ENCODE measurements around the gene ANKFY1.

The ANKFY1 gene

DNA sequence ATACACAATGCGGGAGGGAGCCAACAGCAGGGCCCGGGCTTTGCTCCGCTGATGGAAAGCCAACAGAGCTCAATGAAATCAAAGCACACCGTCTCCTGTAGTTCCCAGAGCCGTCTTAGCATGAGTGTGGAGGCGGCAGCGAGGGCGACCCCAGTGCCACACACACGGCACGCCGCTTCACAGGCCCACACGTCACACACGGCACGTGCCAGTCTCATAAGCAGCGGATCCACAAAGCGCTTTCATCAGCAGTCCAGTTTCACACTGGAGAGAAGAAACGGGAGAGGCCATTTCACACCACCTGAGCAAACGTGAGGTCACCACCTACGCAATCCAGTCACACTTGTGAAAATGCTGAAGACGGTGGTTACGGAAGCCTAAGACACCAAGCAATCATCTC is 86.0 kb downstream of the ANKFY1 start:
- no peak for DNase-seq (ENCODE audit: low read depth in 2 of 2)

DNA sequence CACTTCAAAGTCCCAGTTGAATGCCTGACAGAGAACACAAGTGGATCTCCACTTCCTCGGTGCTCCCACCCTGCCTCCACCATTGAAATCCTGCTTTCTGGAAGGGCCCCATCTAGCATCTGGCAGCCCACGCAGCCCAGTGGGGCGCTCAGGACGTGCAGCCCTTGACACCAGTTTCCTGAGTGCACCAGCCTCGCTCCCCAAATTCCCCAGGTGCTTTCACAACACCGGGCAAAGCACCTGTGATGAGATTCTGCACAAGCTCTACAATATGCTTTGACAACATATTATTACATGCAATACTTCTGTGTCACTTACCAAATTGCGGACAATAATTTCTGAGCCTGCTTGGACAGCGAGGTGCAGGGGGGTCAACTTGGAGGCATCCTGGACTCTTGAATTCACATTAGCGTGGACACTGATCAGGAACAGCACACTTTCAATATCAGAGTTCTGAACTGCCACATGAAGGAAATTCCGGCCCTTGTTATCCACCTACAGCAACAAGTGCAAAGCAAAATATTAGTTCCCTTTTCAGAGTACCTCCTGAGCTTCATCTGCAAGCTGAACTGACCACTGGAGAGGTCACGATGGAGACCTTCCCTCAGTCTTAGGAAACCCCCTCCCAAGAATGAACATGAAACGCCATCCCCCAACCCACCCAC is 86.8 kb downstream of the ANKFY1 start:
- peak in 1 of 2 donors; percentile 9 for DNase-seq (ENCODE audit: low read depth in 2 of 2)

DNA sequence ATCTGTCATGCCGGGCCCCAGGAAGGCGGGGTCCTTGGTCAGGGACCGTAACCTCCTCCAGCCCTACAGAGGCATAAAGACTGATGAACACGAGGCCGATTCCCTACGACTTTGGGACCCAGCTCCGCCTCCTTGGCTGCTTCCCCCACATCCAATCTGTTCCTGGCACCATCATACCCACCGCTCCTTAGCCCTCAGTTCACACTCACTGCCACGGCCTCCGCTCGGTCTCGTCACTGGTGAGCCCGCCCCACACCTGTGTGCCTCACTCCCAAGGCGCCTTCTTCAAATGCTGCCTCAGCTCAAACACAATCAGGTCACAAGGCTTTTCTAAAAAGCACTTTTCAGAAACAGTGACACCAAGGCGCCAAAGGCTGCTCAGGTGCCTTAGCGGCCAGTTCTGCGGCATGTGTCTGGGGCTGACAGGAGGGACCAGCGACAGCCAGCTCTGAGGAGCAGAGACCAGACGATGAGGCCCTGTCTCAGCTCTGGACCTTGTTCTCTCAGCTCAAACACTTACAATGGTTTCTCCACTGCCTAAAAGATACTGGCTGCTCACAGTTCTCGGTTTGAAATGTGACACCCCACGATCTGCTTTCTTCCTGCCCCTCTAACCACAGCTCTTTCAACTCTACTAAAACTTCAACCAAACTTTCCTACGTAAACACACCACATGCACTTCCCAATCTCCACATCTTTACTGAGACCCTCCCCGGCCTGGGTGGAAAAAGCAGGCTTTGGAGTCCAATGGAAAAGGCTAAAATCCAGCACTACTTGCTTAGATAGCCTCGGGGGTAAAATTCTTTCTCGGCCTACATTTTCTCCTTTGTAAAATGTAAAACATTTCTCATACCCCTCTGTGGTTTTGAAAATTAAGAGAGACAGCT is 87.6 kb downstream of the ANKFY1 start:
- DNase-seq (ENCODE audit: low read depth in 2 of 2) = peak; percentile 14 to 20

DNA sequence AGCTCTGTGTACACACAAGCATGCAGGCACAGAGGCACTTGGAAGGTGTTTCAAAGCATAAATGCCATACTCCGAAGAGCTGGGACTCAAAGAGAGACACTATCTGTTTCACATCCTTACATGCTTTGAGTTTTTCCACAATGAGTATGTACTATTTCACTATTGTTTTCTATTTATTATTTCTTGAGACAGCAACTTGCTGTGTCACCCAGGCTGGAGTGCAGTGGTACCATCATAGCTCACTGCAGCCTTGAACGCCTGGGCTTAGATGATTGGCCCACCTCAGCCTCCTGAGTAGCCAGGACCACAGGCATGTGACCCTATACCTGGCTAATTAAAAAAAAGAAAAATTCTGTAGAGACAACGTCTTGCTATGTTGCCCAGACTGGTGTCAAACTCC is 89.2 kb downstream of the ANKFY1 start:
- DNase-seq (ENCODE audit: low read depth in 2 of 2) = no peak

DNA sequence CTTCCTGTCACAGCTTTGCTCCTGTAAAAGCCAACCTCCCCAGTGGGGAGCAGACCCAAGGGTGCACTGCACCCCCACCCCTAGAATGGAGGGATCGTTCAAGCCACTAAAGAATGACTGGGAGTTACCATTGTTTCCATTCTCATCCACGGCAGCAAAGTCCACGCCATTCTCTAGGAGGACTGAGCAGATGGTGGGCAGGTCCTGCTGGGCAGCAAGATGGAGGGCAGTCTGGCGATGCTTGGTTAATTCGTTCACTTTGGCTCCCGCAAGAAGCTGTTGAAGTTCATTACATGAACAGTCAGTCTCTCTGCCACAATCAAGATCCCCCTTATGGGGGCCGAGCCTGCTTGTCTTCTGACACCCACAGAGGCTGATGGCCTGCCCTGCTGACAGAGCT is 90.0 kb downstream of the ANKFY1 start:
- DNase-seq (ENCODE audit: low read depth in 2 of 2) = no peak

DNA sequence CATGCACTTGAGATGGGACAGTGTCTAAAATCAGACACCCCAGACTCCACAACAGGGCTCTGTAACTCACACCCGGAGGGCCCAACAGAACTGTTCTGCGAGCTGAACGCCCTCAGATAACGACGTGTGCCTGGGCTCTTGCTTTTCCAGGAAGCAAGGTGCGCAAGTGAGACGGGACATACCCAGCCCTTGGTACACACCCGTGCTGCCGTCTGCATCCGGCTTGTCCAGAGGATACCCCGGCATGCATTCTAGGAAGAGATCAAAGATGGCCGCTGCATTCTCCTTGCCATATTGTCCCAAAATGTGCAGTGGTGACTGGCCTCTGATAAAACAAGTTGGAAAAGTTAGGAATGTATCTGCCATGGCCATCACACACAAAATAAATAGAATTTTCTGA is 91.4 kb downstream of the ANKFY1 start:
- no peak for DNase-seq (ENCODE audit: low read depth in 2 of 2)

DNA sequence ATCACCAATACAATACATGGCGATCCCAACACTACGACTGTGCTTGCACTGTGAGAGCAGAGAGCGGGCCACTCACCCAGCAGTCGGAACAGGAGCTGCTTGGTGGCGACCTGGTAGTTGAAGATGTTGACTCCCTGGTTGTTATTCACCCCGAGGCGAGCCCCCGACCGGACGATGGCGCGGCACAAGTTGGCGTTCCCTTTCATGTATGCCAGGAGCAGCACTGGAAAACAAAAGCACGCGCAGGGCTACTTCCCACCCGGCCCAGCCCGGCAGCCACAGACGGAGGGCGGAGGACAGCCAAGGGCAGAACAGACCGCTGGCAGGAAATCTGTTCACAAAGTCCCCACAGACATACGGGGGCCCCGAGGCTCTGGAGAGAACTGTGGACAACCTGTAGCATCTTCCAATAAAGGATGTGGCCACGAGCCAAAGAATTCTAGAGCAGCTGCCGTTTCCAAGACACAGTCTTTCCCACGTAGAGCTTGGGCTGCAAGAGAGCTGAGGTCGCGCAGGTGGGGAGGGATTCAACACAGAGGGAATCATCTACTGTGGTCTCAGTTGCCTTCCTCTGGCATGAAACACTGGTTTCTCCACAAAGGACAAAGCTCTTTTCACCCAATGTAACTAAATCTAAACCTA is 93.0 kb downstream of the ANKFY1 start:
- DNase-seq (ENCODE audit: low read depth in 2 of 2) = no peak

DNA sequence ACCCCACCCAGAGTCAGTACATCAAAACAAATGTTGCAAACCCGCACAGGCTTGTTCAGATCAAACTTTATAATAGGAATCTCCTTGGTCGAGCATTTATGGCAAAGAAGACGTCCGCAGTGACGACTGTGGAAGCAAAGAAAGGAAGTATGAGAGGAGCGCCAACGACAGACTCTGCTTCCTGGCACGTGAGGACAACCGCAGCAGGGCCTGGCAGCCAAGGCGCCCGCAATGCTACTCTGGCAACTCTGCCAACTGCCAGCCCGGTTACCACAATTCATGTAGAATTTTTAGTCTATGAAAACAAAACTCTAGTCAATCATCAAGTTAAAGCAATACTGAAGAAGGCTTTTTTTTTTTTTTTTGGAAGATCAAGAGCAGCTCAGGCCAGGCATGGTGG is 96.0 kb downstream of the ANKFY1 start:
- DNase-seq (ENCODE audit: low read depth in 2 of 2) = no peak

DNA sequence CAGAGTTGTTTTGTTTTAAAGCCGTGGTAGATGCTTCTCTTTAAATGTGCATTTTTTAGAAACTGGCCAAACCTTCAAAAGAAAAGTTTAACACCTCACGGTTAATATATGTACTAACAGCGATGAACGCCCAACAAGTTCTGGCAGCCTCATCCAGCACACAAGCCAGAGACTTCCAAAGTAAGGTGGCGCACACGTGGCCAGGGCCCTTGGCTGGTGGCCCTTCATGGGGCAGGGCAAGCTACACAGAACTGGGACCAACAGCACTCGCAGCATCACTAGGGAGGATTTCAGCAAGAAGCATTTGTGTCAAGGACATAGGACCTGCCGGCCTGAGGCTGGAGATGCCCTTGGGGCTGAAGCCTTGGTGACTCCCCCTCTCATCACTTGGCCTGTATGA is 97.4 kb downstream of the ANKFY1 start:
- no peak for DNase-seq (ENCODE audit: low read depth in 2 of 2)

DNA sequence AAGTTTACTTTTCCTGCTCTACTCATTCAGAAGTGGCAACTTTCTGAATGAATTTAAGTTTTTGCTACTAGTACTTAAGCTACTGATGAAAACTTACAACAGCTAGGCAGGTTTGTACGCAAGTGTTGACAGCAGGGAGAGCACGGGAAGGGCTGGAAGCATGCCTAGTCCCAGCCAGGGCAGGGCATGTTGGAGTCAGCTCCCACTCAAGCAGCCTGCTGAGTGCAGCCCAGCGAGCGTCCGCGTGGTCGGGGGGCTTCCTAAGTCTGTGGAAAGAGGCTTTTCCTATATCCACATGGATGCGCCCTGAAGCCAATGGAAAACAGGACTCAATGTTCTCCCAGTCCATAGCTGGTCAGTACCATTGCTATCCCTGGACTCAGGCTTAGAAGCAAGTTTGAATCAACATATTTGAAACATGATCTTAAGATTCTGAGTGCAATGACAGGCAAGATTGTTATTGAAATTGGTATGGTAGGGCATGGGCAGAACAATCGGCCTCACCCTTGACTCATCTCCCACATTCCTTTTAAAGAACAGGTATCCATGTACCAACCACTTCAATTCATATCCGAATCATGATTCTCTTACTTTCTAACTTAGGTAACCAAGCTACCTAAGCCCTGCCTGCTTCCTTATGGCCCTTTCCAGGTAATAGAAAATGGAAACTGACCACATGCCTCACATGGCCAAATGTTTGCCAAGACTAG is 98.3 kb downstream of the ANKFY1 start:
- no peak for DNase-seq (ENCODE audit: low read depth in 2 of 2)

DNA sequence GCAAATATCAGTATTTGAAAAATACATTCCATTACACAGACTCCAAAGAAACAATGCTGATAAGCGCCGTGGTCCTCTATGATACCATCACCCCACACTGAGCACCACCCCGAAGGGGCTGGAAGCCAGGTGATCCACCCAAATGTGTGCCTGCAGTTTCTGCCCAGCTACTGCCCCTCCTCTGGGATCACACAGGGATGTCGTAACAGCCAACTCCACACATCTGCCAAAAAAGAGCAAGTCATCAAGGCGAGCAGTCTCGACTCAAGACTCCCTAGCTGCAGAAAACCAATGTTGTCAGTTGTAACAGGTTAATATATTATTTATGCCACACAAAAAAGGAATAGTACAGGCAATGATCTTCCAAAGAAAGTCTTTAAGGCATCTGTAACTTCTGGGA is 99.8 kb downstream of the ANKFY1 start:
- no peak for DNase-seq (ENCODE audit: low read depth in 2 of 2)

DNA sequence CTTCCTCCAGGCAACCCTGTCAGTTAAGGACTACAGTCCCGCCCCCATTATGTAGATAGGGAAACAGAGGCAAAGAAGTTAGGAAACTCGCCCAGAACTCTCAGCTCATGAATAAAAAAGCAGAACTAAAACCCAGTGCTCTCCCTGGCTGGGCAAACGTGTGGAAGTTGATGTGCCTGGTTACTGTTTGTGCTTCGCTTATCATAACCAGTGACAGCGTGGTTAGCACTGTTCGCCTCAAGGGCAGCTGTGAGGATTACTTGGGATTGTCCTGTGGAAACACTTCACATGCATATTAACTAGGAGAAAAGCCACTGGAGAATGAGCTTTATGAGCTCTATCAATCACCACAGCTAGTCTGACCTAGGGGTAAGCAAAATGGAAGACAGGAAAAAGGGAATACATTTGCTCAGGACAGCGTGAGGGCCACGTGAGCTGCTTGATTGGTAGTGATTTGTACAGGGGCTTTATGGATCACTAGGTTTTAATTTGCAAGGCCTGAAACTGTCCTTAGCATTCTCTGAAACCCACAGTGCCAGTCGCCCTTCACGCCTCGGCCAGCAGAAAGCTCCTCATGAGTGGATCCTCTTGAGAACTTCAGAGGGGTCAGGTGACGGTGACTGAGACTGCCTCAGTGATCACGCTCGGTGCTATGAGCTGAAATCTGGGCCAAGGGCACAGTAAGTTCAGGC is 100.9 kb downstream of the ANKFY1 start:
- no peak for DNase-seq (ENCODE audit: low read depth in 2 of 2)

DNA sequence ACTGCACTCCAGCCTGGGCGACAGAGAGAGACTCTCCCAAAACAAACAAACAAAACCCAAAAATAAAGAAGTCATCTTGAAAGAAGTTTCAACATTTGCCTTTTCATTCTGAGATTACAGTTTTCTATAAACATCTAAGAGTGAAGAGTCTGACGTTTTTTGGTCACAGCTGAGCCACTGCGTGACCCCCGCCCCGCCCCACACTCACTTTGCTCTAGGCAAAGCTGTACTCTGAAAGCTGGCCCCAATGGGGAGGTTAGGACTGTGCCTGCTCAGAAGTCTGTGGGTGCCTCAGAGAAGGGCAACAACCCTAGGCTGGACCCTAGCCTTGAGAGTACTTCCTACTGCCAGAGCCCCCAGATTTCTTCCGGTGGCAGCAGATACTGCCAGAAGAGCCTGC is 101.5 kb downstream of the ANKFY1 start:
- DNase-seq (ENCODE audit: low read depth in 2 of 2) = no peak

DNA sequence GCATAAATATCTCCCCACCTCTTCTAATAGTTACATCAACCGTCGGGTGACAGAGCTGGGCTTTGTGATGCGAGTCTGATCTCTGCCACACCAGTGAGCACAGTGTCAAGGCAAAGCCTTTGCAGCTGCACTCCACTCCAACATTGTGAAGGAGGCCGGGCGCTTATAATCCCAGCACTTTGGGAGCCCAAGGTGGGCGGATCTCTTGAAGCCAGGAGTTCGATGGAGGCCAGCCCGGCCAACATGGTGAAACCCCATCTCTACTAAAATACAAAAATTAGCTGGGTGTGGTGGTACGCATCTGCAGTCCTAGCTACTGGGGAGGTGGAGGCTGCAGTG is 101.8 kb downstream of the ANKFY1 start:
- DNase-seq (ENCODE audit: low read depth in 2 of 2) = no peak

DNA sequence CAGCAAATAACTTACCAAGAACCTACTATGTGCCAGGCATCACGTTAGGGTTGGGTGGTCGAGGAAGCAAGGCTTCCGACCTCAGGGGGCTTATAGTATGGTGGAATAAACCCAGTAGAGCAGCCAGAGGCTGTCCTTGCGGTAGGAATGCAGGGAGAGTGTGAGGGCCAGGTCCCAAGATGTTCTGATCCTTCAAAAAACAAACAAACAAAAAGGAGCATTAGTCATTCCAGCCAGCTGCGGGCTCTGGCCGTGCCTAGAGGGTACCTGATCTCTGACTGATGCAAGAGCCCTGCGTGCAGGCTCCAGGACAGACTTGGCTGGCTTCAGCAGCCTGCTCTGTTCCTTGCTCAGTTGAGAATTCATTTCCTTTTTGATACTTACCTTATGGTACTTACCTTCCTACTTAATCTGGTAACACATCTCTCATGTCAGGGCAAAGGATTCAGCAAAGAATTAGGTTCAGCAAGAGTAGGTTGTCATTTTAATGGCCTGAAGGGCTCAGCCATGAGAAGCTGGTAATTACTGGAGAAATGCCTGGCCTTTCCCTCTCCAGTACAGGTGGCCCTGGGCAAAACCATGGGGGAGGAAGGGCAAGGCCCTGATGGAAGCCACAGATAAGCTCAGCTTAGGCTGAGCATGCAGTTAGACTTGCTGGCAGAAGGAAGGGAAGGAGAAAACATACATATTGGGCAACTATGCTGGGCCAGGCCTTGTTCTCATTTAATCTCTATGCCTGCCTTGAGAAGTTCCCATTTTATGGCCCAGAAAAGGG is 102.4 kb downstream of the ANKFY1 start:
- DNase-seq (ENCODE audit: low read depth in 2 of 2) = no peak

DNA sequence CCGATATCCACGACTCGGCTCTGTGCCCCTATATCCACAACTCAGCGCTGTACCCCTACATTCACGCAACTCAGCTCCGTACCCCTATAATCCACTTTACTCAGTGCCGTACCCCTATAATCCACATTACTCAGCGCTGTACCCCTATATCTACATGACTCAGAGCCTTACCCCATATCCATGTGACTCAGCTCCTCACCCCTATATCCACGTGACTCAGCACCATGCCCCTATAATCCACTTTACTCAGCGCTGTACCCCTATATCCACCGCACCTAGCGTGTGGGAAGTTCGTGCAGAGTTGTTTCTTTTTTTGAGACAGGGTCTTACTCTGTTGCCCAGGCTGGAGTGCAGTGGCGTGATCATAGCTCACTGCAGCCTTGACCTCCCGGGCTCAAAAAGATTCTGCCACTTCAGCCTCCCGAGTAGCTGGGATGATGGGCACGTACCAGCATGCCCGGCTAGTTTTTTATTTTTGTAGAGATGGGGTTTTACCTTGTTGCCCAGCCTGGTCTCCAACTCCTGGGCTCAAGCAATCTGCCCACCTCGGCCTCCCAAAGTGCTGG is 103.4 kb downstream of the ANKFY1 start:
- no peak for DNase-seq (ENCODE audit: low read depth in 2 of 2)

DNA sequence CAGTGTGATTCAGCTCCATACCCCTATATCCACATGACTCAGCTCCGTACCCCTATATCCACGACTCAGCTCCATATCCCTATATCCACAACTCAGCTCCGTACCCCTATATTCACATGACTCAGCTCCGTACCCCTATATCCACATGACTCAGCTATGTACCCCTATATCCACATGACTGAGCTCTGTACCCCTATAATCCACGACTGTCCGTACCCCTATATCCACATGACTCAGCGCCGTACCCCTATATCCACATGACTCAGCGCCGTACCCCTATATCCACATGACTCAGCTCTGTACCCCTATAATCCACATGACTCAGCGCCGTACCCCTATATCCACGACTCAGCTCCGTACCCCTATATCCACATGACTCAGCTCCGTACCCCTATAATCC is 104.0 kb downstream of the ANKFY1 start:
- no peak for DNase-seq (ENCODE audit: low read depth in 2 of 2)

DNA sequence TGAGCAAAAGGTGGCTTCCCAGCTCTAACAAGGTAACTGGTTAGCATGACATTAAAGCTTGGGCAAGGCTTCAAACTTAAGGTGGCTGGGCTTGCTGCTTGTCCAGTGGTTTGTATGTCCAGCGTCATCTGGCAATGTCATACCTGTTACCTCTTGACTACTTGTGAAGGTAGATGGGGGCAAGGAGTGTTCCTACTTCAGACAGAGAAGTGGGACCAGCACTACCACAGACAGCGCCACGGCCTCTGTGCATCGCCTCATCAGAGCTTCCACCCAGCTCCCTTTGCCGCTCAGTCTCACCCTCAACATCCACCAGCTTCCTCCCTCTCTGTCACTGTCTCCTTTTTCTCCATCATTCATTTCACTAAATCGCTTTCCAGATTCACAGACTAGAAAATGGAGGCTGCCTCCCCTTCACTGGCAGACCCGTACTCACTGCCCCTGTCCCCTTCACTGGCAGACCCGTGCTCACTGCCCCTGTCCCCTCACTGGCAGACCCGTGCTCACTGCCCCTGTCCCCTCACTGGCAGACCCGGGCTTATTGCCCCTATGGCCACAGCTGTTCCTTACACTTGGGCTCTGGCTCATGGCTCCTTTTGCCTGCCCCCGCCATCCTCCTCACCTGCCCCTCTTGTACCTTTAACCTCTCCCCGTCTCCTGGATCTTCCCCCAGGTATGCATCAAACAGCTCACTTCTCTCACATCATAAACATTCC is 106.0 kb downstream of the ANKFY1 start:
- DNase-seq (ENCODE audit: low read depth in 2 of 2) = no peak

DNA sequence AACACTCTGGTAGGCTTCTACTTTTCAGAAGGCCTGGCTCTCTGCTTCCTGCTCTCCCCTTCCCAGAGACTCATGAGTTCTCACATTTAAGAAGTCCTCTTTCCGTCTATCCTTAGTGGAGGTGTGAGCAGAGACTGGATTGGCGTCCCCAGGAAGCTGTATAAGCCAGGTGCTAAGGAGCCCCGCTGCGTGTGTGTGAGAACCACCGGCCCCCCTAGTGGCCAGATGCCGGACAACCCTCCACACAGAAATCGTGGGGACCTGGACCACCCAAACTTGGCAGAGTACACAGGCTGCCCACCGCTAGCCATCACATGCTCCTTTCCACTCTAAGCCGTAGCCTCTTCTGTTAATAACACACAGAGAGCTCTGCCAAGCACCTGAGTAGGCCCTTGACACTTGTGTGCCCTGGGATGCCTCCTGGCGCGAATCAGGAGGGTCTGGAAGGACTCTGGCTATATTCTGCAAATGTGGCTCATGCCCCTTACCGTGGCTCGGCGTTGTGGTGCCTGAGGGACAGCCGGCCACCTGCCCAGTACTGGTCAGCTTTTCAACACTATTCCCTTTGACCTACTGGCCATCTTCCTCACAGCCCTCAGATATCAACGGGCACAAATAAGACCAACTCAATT is 106.9 kb downstream of the ANKFY1 start:
- no peak for DNase-seq (ENCODE audit: low read depth in 2 of 2)

Data from stimulated activated CD8-positive, alpha-beta memory T cell treated with anti-CD3 and anti-CD28 coated beads, Interleukin-15, amount 100 ng/mL, for 48 hours (primary cell).